CD8-positive, alpha-beta memory T cell (primary cell): ENCODE results near the gene ME3. TPM values are rescaled to one million over a fixed set of nuclear protein-coding genes. Genes with fewer than 3 reads are reported as not detected.

ENCODE experiments used
- CTCF ChIA-PET: fragments of 350-600 bp; sonication (Branson Sonifier 250); formaldehyde crosslinking; loops from one replicate; lab custom pipeline; 2021; ENCODE audit warnings: antibody characterized with exemption; lab: Charles Lee
- POLR2A ChIA-PET: fragments of 350-600 bp; sonication (Branson Sonifier 250); formaldehyde crosslinking; loops from one replicate; lab custom pipeline; 2021; ENCODE audit warnings: antibody characterized with exemption; lab: Charles Lee
- DNase-seq, 5 donors: peaks; one replicate each; pipeline versions ENCODE4 v3.0.0 to v3.0.0-alpha.2; 2020 to 2022; ENCODE audit warnings: mixed read lengths in 1 of 5
- H3K27ac ChIP-seq: one replicate; pipeline ENCODE4 v1.7.0; 2013; ENCODE audit warnings: low read depth, mild to moderate bottlenecking, low read length, moderate library complexity
- H3K27me3 ChIP-seq: 2 replicates; pipeline ENCODE4 v1.7.0; 2013; ENCODE audit warnings: low read length, mild to moderate bottlenecking; ENCODE audit not compliant: insufficient read depth, poor library complexity, severe bottlenecking
- H3K36me3 ChIP-seq: 2 replicates; pipeline ENCODE4 v1.7.0; 2013; ENCODE audit warnings: mild to moderate bottlenecking, low read length, moderate library complexity; ENCODE audit not compliant: insufficient read depth
- H3K4me1 ChIP-seq: 2 replicates; pipeline ENCODE4 v1.7.0; 2013; ENCODE audit warnings: mild to moderate bottlenecking, low read length, moderate library complexity; ENCODE audit not compliant: insufficient read depth
- H3K4me3 ChIP-seq: 2 replicates; pipeline ENCODE4 v1.7.0; 2013; ENCODE audit warnings: mild to moderate bottlenecking, low read length
- H3K9me3 ChIP-seq: 2 replicates; pipeline ENCODE4 v1.7.0; 2013; ENCODE audit warnings: mild to moderate bottlenecking, low read length
- H3K27ac Mint-ChIP-seq, 8 donors: one replicate each; pipeline ENCODE4 v1.8.0; 2020 to 2021; ENCODE audit warnings: mixed read lengths in 8 of 8, mild to moderate bottlenecking in 6 of 8, inconsistent platforms in 3 of 8, moderate library complexity in 3 of 8
- H3K27me3 Mint-ChIP-seq, 2 donors: one replicate each; pipeline ENCODE4 v1.8.0; 2020 to 2021; ENCODE audit warnings: mixed read lengths in 2 of 2, mild to moderate bottlenecking in 1 of 2, moderate library complexity in 1 of 2
- H3K36me3 Mint-ChIP-seq, 3 donors: one replicate each; pipeline ENCODE4 v1.8.0; 2020 to 2021; ENCODE audit warnings: mixed read lengths in 3 of 3, inconsistent platforms in 1 of 3, mild to moderate bottlenecking in 1 of 3
- H3K4me1 Mint-ChIP-seq, 3 donors: one replicate each; pipeline ENCODE4 v1.8.0; 2020 to 2021; ENCODE audit warnings: mixed read lengths in 3 of 3, inconsistent platforms in 1 of 3, mild to moderate bottlenecking in 1 of 3
- H3K4me3 Mint-ChIP-seq, 7 donors: one replicate each; pipeline ENCODE4 v1.8.0; 2020 to 2021; ENCODE audit warnings: mixed read lengths in 7 of 7, mild to moderate bottlenecking in 6 of 7, moderate library complexity in 4 of 7, inconsistent platforms in 2 of 7
- H3K9me3 Mint-ChIP-seq, 5 donors: one replicate each; pipeline ENCODE4 v1.8.0; 2020 to 2022; ENCODE audit warnings: mixed read lengths in 5 of 5, mild to moderate bottlenecking in 3 of 5, moderate library complexity in 2 of 5, inconsistent platforms in 1 of 5
- polyA plus RNA-seq: library from polyadenylated mRNA; unstranded; fragments of 300-500 nt; fragmentation: Illumina TruSeq; gene quantifications from one replicate; pipeline ENCODE4 v1.2.3, GENCODE V29; 2021
- total RNA-seq, 2 experiments: library from RNA; stranded (reverse); gene quantifications; one replicate each; pipeline ENCODE4 v1.2.3, GENCODE V29; 2021

ME3 gene
- total and polyA plus RNA-seq, 3 experiments from 2014 or later: 1.0 to 1.3 TPM; not detected in 1

- H3K36me3 ChIP-seq: no peaks in the 10 kb centered on the region
- no peaks in the 10 kb centered on the region for H3K9me3 Mint-ChIP-seq
- peaks cover 0 to 15% of the 10 kb centered on the region in 2 donors for H3K27me3 Mint-ChIP-seq
- no peaks in the 10 kb centered on the region for H3K36me3 Mint-ChIP-seq
- no peak overlapping the region for H3K4me3 Mint-ChIP-seq
- no peaks in the 10 kb centered on the region for H3K9me3 ChIP-seq
- H3K27ac Mint-ChIP-seq: no peak overlapping the region
- H3K4me3 ChIP-seq: no peak overlapping the region
- no peak for DNase-seq
- ChIA-PET POLR2A (no interaction called here), CTCF (no interaction called here)
- no peaks in the 10 kb centered on the region for H3K4me1 ChIP-seq
- no peaks in the 10 kb centered on the region for H3K27me3 ChIP-seq
- no peaks in the 10 kb centered on the region for H3K4me1 Mint-ChIP-seq
- no peak overlapping the region for H3K27ac ChIP-seq
Observed at GRCh38 chr11:86698639-86699038, 26.2 kb upstream of the ME3 start.

- Mint-ChIP-seq H3K27ac (no peak overlapping the region), H3K4me3 (no peak overlapping the region), H3K4me1 (no peaks in the 10 kb centered on the region), H3K27me3 (peaks cover 0 to 26% of the 10 kb centered on the region in 2 donors), H3K9me3 (no peaks in the 10 kb centered on the region), H3K36me3 (no peaks in the 10 kb centered on the region)
- no peak overlapping the region for H3K27ac ChIP-seq
- no peak overlapping the region for H3K4me3 ChIP-seq
- no peaks in the 10 kb centered on the region for H3K9me3 ChIP-seq
- no peaks in the 10 kb centered on the region for H3K27me3 ChIP-seq
- ChIA-PET POLR2A (no interaction called here), CTCF (interaction anchor here (0.9 kb wide), 1 partner anchor 12 kb away, joined by 3 read pairs; no protein-coding TSS in a partner anchor)
- no peaks in the 10 kb centered on the region for H3K4me1 ChIP-seq
- H3K36me3 ChIP-seq: no peaks in the 10 kb centered on the region
- DNase-seq: no peak
Observed at GRCh38 chr11:86696451-86696850, 24.0 kb upstream of the ME3 start.

GRCh38 chr11:86696004-86696403 lies 23.6 kb upstream of the ME3 start:
- H3K36me3 Mint-ChIP-seq: no peaks in the 10 kb centered on the region

GRCh38 chr11:86695373-86695772 lies 23.0 kb upstream of the ME3 start:
- Histone ChIP-seq H3K9me3 (no peaks in the 10 kb centered on the region), H3K27me3 (no peaks in the 10 kb centered on the region), H3K27ac (no peak overlapping the region), H3K4me1 (no peaks in the 10 kb centered on the region), H3K36me3 (no peaks in the 10 kb centered on the region), H3K4me3 (no peak overlapping the region)
- DNase-seq: no peak
- H3K27me3 Mint-ChIP-seq: peaks cover 0 to 32% of the 10 kb centered on the region in 2 donors
- ChIA-PET CTCF (no interaction called here), POLR2A (no interaction called here)
- H3K27ac Mint-ChIP-seq: no peak overlapping the region
- no peaks in the 10 kb centered on the region for H3K36me3 Mint-ChIP-seq
- no peaks in the 10 kb centered on the region for H3K9me3 Mint-ChIP-seq
- H3K4me1 Mint-ChIP-seq: no peaks in the 10 kb centered on the region
- no peak overlapping the region for H3K4me3 Mint-ChIP-seq

More at GRCh38 chr11:86696004-86696403, 23.6 kb upstream of the ME3 start:
- Histone ChIP-seq H3K27me3 (no peaks in the 10 kb centered on the region), H3K27ac (no peak overlapping the region), H3K36me3 (no peaks in the 10 kb centered on the region), H3K4me3 (no peak overlapping the region), H3K4me1 (no peaks in the 10 kb centered on the region), H3K9me3 (no peaks in the 10 kb centered on the region)
- peaks cover 0 to 27% of the 10 kb centered on the region in 2 donors for H3K27me3 Mint-ChIP-seq
- ChIA-PET POLR2A (no interaction called here), CTCF (interaction anchor here (0.9 kb wide), 1 partner anchor 12 kb away, joined by 3 read pairs; no protein-coding TSS in a partner anchor)
- no peak for DNase-seq
- no peaks in the 10 kb centered on the region for H3K4me1 Mint-ChIP-seq
- no peak overlapping the region for H3K27ac Mint-ChIP-seq
- no peak overlapping the region for H3K4me3 Mint-ChIP-seq
- H3K9me3 Mint-ChIP-seq: no peaks in the 10 kb centered on the region

GRCh38 chr11:86693518-86693917 lies 21.1 kb upstream of the ME3 start:
- no peak overlapping the region for H3K27ac Mint-ChIP-seq
- H3K27me3 ChIP-seq: no peaks in the 10 kb centered on the region
- POLR2A ChIA-PET: no interaction called here
- no peaks in the 10 kb centered on the region for H3K36me3 Mint-ChIP-seq
- no peak for DNase-seq
- H3K27me3 Mint-ChIP-seq: peaks cover 0 to 32% of the 10 kb centered on the region in 2 donors
- H3K4me1 ChIP-seq: no peaks in the 10 kb centered on the region
- H3K4me1 Mint-ChIP-seq: no peaks in the 10 kb centered on the region
- H3K4me3 Mint-ChIP-seq: no peak overlapping the region
- no peaks in the 10 kb centered on the region for H3K36me3 ChIP-seq
- H3K9me3 Mint-ChIP-seq: no peaks in the 10 kb centered on the region
- H3K4me3 ChIP-seq: no peak overlapping the region
- H3K9me3 ChIP-seq: no peaks in the 10 kb centered on the region
- CTCF ChIA-PET: no interaction called here
- H3K27ac ChIP-seq: no peak overlapping the region

- Histone ChIP-seq H3K27me3 (no peaks in the 10 kb centered on the region), H3K9me3 (no peaks in the 10 kb centered on the region), H3K4me3 (no peak overlapping the region), H3K4me1 (no peaks in the 10 kb centered on the region), H3K36me3 (no peaks in the 10 kb centered on the region), H3K27ac (no peak overlapping the region)
- Mint-ChIP-seq H3K36me3 (no peaks in the 10 kb centered on the region), H3K27ac (no peak overlapping the region), H3K27me3 (peaks cover 0 to 32% of the 10 kb centered on the region in 2 donors), H3K4me3 (no peak overlapping the region), H3K4me1 (no peaks in the 10 kb centered on the region), H3K9me3 (no peaks in the 10 kb centered on the region)
- POLR2A ChIA-PET: no interaction called here
- DNase-seq: no peak
- CTCF ChIA-PET: no interaction called here
Observed at GRCh38 chr11:86692746-86693145, 20.3 kb upstream of the ME3 start.

GRCh38 chr11:86692317-86692716 lies 19.9 kb upstream of the ME3 start:
- no peak for DNase-seq
- Histone ChIP-seq H3K27me3 (no peaks in the 10 kb centered on the region), H3K36me3 (no peaks in the 10 kb centered on the region), H3K9me3 (no peaks in the 10 kb centered on the region), H3K27ac (no peak overlapping the region), H3K4me1 (no peaks in the 10 kb centered on the region), H3K4me3 (no peak overlapping the region)
- Mint-ChIP-seq H3K4me1 (no peaks in the 10 kb centered on the region), H3K36me3 (no peaks in the 10 kb centered on the region), H3K4me3 (no peak overlapping the region), H3K27ac (no peak overlapping the region), H3K9me3 (no peaks in the 10 kb centered on the region), H3K27me3 (peaks cover 0 to 32% of the 10 kb centered on the region in 2 donors)
- ChIA-PET CTCF (no interaction called here), POLR2A (no interaction called here)

- Mint-ChIP-seq H3K27ac (no peak overlapping the region), H3K4me3 (no peak overlapping the region), H3K27me3 (peaks cover 5 to 17% of the 10 kb centered on the region in 2 donors), H3K9me3 (no peaks in the 10 kb centered on the region), H3K4me1 (no peaks in the 10 kb centered on the region), H3K36me3 (no peaks in the 10 kb centered on the region)
- DNase-seq: no peak
- Histone ChIP-seq H3K4me1 (no peaks in the 10 kb centered on the region), H3K4me3 (no peak overlapping the region), H3K27ac (no peak overlapping the region), H3K9me3 (no peaks in the 10 kb centered on the region), H3K27me3 (no peaks in the 10 kb centered on the region), H3K36me3 (no peaks in the 10 kb centered on the region)
- CTCF ChIA-PET: no interaction called here
- POLR2A ChIA-PET: no interaction called here
Observed at GRCh38 chr11:86688398-86689179, 16.2 kb upstream of the ME3 start.
